Panc1 (cell line): Measurements from ENCODE around the gene GZMM.

ENCODE experiments used
- CTCF ChIP-seq: fragments of 450-650 bp; IDR thresholded peaks from 2 replicates; pipeline ENCODE4 v1.5.1; 2017; ENCODE audit warnings: mild to moderate bottlenecking
- POLR2AphosphoS5 ChIP-seq: IDR thresholded peaks from 2 replicates; pipeline ENCODE4 v1.6.1; 2012; ENCODE audit warnings: mild to moderate bottlenecking, low read depth, low read length, moderate library complexity
- TCF7L2 ChIP-seq: IDR thresholded peaks from 2 replicates; pipeline ENCODE4 v1.6.1; 2011; ENCODE audit warnings: mild to moderate bottlenecking, low read depth, low read length, inconsistent platforms

- no peak for TF ChIP-seq CTCF
- no peak for TF ChIP-seq TCF7L2
- no peak for TF ChIP-seq POLR2AphosphoS5
These were observed 1.5 kb upstream of the GZMM start for GRCh38 chr19:542173-542866.
